Activated CD8-positive, alpha-beta memory T cell treated with anti-CD3 and anti-CD28 coated beads, Interleukin-2, amount 50 U/mL, for 1 hour (primary cell): Measurements from ENCODE around the gene SULT1C3.

Experiments
- DNase-seq: peaks from one replicate; pipeline ENCODE4 v3.0.0-alpha.2; 2020; ENCODE audit errors: extremely low read depth

Gene SULT1C3

DNA sequence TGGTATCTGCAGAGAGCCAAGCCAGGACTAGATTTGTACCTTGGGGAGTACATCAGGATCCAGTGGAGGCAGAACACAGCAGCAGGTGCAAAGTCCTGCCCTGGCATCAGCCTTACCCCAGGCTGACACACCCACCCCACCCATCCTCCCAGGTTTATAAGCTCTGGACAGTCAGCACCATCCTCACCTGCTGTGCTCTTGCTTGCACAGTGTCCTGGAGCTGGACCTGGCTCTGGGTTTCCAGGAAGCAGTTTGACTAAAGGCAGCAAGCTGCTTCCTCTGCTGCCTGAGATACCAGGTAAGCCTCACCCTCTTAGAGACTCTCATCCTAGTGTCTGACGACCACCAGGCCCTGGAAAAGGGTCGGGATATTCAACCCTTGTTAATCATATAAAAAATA lies at the start of gene SULT1C3:
Gene SULT1C3, plus strand, starts transcription at position 183 of the 400 bp plus-strand sequence. CDS start 7,227 bp downstream, outside the sequence.
- no peak for DNase-seq

DNA sequence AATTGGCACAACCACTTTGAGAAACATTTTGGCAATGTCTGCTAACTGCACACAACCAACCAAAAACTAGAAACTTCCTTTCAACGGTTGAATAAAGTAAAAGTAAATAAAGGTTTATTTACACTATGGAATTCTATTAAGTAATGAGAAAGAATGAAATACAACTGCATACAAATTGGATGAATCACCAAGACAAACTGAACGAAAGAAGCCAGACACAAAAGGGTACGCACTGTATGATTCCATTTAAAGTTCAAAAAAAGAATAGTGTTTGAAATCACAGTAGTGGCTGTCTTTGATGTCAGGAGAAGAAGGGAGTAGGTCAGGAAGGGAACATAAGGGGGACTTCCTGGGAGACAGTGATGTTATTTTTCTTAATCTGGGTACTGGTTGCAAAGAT lies 46.5 kb upstream of the SULT1C3 start:
- DNase-seq = no peak

DNA sequence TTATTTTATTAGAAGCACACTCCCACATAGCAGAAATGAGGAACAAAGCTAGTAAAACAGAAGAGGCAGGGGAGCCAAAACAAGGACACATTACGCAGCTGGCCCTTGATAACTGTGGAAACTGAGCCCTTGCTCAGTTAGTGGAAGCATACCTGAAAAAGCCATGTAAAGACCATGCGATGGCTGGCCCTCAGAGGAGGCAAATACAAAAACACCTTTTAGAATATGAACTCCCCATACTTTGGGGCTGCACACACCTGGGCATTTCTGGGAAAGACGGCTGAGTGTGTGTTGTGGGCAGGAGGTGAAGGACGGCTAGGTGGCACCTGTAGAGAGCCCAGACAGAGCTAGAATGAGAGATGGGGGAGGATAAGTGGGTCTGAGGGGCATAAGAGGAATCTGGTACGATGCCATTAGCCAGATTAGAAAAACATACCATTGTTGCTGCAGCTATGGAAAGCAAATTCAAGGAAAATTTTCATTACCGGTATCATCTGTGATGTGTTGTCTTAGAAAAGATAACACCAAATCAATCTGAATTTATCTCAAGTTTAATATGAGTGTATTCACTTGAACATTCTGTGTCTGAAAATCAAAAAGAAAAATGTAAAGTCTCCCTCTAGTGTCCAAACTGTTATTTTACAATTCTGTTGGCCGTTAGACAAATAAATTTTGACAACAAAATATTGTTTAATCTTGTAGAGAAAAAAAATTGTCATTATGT lies 45.2 kb upstream of the SULT1C3 start:
- no peak for DNase-seq

DNA sequence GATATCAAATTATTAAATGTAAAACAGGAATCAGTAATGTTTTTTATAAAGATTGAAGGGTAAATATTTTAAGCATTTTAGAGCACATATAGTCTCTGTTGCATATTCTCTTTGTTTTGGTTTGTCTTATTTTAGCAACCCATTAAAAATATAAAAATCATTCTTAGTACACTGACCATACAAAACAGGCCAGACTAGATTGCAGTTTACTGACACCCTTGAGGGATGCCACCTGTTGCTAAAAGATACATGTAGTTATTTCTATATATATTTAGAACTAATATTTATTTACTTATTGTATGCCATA lies 44.7 kb upstream of the SULT1C3 start:
- no peak for DNase-seq

DNA sequence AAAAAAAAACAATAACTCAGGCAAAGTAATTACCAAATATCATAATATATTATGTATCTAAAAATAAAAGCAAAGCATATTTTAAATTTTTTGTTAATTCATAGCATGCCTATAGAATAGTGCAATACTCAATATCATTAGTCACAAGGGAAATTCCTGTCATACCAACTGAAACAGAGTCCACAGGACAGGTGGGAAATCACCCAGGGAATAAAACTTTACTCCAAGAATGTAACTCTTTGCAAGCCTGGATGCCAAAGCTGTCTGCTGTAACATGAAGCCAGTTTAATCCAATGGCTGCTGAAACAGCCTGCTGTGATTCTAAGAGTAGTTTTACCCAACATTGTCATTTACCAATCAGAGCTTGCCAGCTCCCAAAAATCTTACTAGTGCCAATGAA lies 40.0 kb upstream of the SULT1C3 start:
- no peak for DNase-seq

DNA sequence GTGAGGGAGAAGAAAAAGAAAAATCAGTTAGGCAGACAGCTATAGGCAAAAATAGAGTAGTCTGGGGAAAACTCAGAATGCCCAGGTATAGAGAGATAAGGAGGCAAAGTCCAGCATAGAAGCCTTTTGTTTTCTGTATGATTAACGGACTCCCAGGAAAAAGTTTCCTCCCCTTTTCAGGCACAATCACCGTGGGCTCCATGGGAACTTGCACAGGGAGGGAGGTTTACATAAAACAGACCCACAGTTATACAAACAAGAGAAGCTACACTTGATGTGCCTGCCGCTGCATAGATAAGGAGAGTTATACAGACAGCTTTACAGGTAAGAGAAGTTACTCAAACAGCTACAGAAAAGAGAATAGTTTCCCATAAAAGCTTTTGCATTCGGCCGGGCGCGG lies 39.2 kb upstream of the SULT1C3 start:
- no peak for DNase-seq

DNA sequence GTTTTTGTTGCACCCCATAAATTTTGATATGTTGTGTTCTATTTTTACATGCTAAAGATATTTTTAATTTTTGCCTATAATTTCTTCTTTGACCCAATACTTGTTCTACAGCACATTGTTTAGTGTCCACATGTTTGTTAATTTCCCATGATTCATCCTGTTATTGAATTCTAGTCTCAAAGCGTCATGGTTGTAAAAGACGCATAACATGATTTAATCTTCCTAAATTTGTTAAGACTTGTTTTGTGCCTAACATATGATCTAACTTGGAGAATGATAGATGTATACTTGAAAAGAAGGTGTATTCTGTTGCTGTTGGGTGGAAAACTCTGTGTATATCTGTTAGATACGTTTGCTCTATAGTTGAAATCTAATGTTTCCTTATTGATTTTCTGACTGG lies 27.1 kb upstream of the SULT1C3 start:
- no peak for DNase-seq

DNA sequence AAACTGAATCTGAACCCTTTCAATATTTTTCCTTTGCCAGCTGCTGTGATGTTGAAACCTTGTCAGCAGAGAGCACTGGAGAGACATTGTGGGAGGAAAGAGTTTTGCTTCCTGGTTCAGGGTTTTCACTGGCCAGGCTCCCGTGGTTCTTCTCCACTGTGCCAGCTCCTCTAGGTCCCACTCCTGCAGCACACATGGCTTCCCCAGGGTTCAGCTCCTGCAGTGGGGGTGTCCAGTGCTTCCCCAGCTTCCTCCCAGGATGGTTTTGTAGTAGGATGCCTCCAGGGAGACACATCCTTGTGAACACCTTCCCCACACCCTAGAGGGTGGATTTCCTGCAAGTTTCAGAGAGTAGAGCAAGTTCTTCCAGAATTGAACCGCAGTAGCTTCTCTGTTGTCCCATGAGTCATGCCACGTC lies 24.0 kb upstream of the SULT1C3 start:
- DNase-seq = no peak

DNA sequence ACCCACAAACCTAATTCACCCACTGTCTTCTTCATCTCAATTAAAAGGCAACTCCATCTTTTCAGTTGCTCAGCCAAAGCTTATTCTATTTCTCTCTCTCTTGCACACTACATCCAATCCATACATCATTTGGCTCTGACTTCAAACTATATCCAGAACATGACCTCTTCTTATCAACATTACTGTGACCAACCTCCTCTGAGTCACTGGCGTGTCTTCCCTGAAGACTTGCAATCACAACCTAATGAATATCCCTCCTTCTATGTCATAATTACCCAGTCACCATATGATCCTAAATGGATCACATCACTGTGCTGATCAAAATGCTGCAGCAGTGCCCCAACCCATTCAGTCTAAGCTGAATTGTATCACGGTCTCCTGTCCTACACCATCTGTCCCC lies 22.6 kb upstream of the SULT1C3 start:
- no peak for DNase-seq

DNA sequence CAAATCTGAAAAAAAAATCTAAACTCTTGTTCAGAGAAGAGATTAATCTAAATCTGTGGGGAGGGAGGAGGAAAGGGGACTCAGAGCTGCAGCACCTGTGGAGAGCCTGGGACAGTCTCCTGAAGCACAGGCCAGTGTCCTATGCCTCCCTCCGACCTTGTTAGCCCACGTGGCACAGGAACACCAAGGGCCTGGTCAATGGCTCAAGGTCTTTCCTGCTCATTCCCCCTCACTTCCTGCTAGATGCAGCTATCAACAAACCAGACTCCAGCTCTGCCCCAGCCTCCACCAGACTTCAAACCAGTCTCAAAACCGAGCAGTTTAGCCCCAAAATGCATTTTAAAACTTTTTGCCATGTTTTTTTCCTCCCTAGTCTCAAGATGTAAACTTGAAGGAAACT lies 20.1 kb upstream of the SULT1C3 start:
- no peak for DNase-seq

DNA sequence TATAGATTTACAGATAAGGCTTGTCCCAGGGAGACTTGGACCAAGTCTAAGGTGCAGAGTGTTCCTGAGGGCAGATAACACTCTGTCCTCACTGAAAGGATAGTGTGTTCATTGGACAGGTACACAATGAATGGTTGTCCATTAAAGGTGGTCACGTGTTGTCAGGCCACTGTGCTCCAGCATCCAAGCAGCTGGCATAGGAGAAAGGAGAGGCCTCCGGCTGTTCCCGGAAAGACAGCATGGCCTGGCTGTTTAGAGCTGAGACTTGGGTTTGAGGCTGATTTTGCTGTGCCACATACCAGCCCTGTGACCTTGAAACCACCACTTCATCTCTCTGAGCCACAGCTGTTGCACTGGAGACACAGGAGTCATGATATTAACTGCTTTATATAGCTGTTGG lies 19.6 kb upstream of the SULT1C3 start:
- DNase-seq = no peak

DNA sequence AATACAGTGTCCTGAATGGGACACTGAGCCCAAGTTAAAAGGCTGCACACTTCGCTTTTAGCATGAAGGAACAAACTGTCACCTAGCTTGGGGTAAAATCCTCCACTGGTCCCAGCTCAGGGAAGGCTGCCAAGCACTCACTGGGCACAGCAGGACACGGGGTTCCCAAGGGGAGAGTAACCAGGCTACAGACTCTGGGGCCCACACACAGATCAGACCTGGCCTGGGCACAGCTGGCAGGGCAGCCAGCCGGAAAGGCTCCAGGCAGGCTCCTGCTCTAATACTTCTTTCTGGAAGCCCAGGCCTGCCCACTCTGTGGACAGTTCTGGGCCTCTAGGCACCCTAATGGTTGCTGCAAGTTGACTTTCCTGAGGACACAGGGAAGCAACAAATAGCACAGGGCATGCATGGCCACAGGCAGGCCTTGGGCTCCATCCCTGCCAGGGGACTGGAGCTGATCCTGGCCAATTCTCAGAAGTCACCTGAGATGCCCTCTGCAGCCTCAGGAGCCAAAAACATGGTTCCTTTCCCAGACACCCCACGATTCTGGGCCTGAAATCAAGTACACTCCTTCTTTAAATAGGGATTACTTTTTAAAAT lies 18.7 kb upstream of the SULT1C3 start:
- DNase-seq = no peak

DNA sequence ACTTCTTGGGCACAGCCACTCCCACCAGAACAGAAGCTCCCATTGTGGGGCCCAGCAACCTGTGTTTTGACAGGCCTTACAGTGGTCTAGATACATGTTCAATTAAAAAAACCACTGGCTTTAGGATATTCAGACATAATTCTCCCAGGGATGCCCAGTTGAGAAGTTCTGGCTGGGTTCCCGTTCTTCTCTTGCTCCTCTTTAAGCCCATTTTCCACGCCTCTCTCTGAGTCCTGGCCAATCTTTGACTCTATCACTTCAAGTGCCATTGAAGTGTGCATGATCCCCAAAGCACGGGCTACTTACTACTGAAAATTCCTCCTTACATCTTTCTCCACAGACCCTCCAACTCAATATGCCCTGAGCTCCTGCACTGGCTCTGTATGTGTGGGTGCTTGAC lies 17.5 kb upstream of the SULT1C3 start:
- no peak for DNase-seq

DNA sequence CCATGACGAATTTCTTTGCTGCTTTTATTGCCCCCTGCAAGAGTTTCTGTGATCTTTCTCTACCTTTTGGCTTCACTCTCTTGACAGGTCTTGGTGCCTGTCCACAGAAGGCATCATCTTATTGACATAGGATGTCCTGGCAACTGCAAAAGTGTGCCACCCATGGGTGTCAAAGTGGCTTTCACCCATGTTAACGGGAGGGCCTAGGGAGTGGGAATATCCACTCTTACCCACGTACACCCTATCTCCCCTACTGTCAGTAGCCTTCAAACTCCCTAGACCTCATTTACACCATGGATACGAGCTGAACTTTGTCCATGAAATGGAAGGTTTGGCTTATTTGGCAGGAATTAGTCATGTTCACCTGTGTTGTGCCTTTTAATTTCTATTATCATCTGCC lies 16.2 kb upstream of the SULT1C3 start:
- DNase-seq = no peak

DNA sequence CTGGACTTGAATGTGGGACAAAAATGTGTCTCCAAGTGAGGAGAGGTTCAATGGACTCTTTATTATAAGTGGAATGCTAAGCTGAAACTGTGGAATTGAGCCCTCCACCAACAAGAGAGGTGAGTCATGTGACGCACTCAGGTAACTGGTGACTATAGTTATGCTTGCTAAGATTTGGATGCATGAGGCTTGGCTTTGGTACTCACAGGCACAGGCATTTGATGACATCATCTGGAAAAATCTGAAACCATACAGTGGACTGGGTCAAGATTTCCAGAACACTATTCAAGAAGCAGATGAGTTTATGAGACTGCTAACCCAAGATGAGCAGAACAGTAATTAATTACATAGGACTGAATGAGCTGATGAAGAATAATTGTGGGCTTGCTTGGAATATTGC lies 15.7 kb upstream of the SULT1C3 start:
- no peak for DNase-seq

DNA sequence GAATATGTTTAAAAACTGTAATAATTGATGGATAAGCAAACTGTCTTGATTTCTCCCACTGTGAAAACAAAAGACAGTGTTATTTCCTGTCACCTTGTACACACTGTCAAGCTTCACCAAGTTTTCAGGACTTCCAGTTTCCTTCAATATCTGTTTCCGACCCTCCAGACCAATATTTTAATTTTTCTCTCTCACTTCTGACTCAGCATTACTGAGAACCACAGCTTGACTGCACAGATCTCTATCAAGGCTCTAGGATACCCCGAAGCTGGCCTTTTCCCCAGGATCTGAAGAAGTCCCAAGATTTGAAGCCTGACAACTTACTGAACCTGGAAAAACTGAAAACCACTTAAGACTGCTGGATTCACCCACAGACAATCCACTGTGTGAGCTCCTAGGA lies 13.2 kb upstream of the SULT1C3 start:
- DNase-seq = no peak

DNA sequence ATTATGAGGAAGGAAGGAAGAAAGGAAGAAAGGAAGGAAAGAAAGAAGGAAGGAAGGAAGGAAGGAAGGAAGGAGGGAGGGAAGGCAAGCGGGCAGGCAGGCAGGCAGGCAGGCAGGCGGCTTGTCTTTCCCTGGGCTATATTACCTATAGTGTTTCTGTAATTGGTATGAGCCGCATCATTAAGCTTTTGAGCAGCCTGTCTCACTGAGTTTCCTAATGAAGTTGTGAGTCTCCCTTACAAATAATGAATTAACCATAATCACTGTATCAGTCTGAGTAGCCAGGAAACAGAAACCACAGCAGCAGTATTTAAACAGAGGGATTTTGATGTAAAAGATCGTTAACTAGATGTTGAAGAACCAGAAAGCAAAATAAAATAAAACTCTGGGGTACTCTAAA lies 11.8 kb upstream of the SULT1C3 start:
- no peak for DNase-seq

DNA sequence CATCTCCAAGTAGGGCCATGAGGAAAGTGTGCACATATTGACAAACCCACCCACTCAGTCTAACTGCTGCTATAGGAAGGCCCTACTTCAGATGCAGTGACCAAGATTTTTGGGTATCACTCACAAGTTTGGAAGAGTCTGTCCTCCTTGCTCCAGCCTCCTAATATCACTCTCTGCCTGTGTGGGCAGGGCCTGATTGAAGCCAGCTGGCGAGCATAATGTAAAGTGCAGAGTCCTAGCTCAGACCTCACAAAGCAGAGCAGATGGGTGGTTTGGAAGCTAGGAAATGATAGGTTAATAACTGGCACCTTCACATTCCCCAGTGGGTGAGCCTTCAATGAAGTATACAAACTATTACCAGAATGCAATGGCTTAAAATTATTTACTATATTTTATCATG lies 11.2 kb upstream of the SULT1C3 start:
- DNase-seq = no peak

DNA sequence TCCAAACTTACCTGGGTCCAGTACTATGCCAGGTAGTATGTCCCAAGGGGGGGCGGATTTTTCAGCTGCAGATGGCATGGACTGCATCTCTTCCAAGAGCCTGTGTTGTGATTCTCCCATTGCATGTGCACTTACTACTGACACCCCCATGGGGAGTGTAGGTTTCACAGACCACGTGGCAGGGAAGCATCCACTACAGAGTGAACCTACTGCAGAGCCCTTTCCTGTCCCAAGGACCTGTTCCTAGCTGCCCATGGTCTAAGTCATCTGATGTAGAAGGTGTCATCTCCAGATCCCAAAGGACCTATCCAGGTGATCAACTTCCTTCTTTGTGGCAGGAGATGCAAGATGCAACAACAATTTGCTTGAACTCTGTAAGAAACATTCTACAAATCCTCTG lies 9.9 kb upstream of the SULT1C3 start:
- no peak for DNase-seq

DNA sequence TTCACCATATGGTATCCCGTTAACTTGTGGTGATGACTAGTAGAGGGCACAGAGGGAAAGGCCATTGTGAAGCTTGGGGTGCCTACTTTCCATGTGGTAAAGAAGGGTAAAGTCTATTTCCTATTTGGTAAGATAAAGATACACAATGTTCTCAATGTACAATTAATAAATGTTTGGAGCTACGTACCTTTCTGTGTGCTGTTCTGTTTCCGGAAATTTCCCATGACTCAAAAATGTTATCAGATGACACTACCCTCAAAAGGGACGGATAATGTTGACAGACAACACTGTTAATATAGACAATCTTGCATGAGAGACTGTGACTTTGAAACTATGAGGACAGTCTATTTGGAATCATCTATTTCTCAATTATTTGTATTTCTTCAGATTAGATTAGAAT lies 4.2 kb upstream of the SULT1C3 start:
- no peak for DNase-seq

DNA sequence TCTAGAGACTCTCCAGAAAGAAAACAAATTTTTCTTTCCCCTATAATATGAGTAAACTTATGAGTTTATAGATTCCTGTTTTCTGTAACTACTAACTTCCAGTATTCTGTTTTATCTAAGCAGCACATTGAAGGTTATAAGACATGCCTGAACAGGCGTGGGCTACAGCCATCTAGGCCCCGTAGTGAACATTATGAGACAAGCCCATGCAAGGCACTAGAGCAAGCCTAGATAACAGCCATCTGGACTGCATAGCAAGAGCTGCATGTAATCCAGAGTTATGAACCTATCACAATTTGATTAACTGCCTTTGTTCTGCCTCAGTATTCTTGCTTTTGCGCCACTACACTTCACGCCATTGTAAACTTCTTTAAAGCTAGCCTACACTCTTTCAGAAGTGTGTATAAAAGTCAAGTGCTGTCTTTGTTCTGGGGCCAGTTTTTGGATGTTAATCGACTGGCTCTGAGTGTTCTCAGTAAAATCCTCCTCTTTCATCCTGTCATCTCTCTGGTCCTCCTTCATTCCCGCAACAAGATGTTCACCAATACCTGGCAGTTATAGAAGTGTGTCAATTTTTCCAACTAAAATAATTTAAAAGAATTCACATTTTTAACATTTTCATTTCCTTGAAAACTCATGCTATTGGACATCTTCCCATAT lies 3.0 kb upstream of the SULT1C3 start:
- DNase-seq = no peak

DNA sequence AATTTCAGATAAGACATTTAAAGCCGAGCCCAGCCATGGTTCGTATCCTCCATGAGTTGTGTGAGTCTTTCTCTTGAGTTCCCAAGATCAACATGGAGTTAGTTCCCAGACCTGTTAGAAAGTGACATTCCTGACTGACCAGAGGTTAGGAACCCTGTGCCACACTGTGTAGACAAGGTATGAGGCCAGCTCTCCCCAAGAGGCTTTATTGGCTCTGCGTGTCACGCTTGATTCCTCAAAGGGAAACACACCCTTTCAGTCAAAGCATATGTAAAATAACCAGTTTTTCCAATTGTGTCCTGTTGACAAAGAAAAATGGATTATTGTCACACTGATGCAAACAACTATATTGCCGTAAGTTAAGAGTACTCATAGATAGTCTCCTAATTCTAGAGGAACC lies 1.2 kb downstream of the SULT1C3 start:
- DNase-seq = no peak

DNA sequence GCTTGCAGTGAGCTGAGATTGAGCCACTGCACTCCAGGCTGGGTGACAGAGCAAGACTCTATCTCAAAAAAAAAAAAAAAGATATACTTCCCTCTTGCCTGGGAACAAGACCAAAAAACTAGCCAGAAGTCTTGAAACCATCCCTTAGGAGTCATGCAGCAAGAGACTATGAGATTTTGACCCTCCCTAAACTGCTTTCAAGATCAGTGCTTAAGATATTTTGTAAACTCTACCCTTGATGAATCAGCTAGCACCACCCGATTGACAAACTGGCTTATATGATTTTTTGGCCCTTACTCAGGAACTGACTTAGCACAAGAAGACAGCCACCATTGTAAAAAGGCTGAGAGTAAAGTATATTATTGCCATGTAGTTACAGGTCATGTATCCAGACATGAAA lies 3.8 kb downstream of the SULT1C3 start:
- DNase-seq = no peak
